ENCODE data around the gene MB. TPM values are rescaled to one million over a fixed set of nuclear protein-coding genes. Genes with fewer than 3 reads are reported as not detected.
A peak's percentile ranks its signal among the peaks of the same experiment; 100 is the strongest.

The MB gene
- total RNA-seq, 3 donors from 2014 or later: 2.1 to 17.2 (median 13.4) TPM

DNA sequence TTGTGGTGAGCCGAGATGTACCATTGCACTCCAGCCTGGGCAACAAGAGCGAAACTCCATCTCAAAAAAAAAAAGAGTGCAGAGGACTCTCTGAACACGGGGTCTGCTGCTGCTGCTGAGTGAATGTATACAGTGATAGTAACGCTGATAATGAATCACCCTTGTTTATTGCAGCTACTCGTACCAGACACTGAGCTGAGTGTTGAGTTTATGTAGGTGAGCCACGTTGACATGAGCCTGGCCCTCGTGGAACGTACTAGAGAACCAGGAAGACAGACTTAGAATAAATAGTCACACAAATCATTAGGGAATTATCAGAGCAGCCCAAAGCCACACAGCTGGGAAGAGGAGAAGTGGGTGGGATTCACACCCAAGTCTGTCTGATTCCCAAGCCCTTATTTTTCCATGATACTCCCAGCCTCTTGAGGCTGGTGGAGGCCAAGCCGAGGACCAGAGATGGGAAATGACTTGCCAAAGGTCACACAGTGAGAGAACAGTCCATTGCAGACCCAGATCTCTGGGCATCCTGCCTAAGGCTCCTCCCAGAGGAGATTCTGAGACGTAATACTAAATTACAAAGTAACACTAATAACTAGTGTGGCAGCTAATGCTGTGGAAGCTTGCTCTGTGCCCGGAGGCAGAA, 34.8 kb downstream of the MB start:
- intact Hi-C loops (cut with DNase I, micrococcal nuclease): loop anchor here in 1 of 2 donors (5.0 kb wide), 1 partner anchor 150 kb away; no protein-coding TSS in a partner anchor
- peaks cover 2% of the 10 kb centered on the region for H3K4me1 ChIP-seq (ENCODE audit: low read depth)
- ATAC-seq (peak; percentile 43), DNase-seq (no peak)
- no peak overlapping the region for H3K4me3 ChIP-seq
- TF ChIP-seq CTCF (IDR thresholded peaks at IDR 0.05): no peak
- H3K9me3 ChIP-seq: no peaks in the 10 kb centered on the region
- no peaks in the 10 kb centered on the region for H3K36me3 ChIP-seq (ENCODE audit: low read depth)

DNA sequence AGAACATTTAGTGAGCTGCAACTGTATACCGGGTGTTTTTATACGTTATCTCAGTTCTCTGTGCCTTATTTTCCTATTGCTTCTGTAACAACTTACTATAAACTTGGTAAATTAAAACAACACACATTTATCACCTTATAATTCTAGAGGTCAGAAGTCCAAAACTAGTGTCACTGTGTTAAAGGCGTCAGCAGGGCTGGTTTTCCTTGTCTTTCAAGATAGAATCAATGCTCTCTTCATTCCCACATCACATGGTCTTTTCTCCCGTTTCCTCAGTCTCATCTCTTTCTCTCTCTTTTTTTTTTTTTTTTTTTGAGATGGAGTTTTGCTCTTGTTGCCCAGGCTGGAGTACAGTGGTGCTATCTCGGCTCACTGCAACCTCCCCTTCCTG, 36.1 kb downstream of the MB start:
- no peak overlapping the region for H3K4me3 ChIP-seq
- DNase-seq (no peak), ATAC-seq (peak; percentile 23)
- no peaks in the 10 kb centered on the region for H3K36me3 ChIP-seq (ENCODE audit: low read depth)
- H3K4me1 ChIP-seq (ENCODE audit: low read depth): peaks cover 2% of the 10 kb centered on the region
- intact Hi-C loops (cut with DNase I, micrococcal nuclease): loop anchor here in 1 of 2 donors (5.0 kb wide), 1 partner anchor 149 kb away; no protein-coding TSS in a partner anchor
- no peaks in the 10 kb centered on the region for H3K9me3 ChIP-seq
- no peak for TF ChIP-seq CTCF (IDR thresholded peaks at IDR 0.05)

DNA sequence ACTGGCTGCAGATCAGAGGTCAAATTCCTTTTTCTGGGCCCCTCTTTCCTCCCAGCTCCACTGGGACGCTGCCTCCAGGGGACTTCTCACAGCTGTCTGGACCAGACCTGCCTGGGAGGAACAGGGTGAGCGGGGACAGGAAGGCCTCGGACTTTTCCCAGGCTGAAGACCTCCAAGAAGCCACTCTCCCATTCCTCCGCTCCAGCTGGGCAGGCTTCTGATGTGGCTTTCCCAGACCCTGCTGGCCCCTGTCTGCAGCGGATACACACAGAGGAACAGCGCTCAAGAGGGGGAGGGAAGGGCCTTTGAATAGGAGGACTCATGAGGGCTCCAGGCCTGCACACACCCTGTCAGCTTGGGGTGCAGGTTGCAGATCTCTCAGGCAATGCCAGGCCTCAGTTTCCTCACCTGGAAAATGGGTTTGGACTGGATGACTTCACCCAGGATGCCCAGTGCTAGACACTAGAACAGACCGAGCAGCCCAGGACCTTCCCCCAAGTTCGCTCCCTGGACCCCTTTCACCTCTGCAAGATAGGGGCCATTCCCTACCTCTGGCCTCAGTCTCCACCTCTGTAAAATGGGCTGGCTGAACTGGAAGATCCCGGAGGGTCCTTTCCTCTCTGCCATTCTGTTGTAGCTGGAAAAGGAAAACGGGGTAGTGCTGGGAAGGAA, 36.6 kb downstream of the MB start:
- H3K9me3 ChIP-seq: no peaks in the 10 kb centered on the region
- DNase-seq: no peak
- H3K4me3 ChIP-seq: no peak overlapping the region
- no peaks in the 10 kb centered on the region for H3K36me3 ChIP-seq (ENCODE audit: low read depth)
- H3K4me1 ChIP-seq (ENCODE audit: low read depth): peaks cover 2% of the 10 kb centered on the region
- ATAC-seq: no peak
- intact Hi-C loops (cut with DNase I, micrococcal nuclease): loop anchor here in 1 of 2 donors (5.0 kb wide), 1 partner anchor 148 kb away; no protein-coding TSS in a partner anchor
- no peak for TF ChIP-seq CTCF (IDR thresholded peaks at IDR 0.05)

DNA sequence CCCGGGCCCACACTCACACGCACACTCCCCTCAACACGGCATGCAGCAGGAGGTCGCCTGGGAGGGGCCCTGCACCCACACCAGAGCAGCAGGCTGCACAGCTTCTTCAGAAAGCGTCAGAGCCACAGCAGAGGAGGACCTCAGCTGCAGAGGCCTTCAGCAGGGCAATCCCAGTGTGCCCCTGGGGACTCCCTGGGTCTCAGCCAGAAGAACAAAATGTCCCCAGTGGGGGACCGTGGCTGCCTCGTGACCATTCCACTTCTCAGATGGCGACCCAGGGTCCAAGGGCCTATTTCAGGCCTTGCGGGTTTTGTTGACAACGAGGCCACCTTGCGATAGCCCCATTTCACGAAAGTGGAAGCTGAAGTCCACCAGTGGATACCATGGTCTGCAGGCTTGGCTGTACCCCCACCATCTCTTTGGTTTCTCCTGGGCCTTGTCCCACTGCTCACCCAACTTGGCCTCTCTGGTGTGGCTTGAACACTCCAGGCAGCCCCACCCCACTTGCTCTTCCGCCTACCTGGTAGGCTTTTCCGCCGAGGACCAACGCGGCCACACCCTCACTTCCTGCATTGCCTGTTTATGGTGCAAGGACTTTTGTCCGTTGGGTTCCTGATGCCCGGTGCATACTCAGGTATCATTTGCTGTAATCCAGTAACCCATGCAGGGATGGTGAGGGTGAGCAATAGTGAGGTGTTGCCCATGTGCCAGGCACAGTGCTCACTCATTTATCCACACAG, 38.1 kb downstream of the MB start:
- Histone ChIP-seq H3K4me1 (ENCODE audit: low read depth) (peaks cover 2% of the 10 kb centered on the region), H3K9me3 (no peaks in the 10 kb centered on the region), H3K36me3 (ENCODE audit: low read depth) (no peaks in the 10 kb centered on the region), H3K4me3 (no peak overlapping the region)
- ATAC-seq: peak; percentile 84
- DNase-seq: peak; percentile 67 to 73 (median 70)
- TF ChIP-seq CTCF (IDR thresholded peaks at IDR 0.05): no peak
- intact Hi-C loops (cut with DNase I, micrococcal nuclease): loop anchor here in 1 of 2 donors (10.0 kb wide), 1 partner anchor 134 kb away; no protein-coding TSS in a partner anchor

- no peaks in the 10 kb centered on the region for H3K36me3 ChIP-seq (ENCODE audit: low read depth)
- ATAC-seq (no peak), DNase-seq (no peak)
- intact Hi-C loops (cut with DNase I, micrococcal nuclease): loop anchor here in 1 of 2 donors (10.0 kb wide), 1 partner anchor 133 kb away; no protein-coding TSS in a partner anchor
- no peak for TF ChIP-seq CTCF (IDR thresholded peaks at IDR 0.05)
- no peak overlapping the region for H3K4me3 ChIP-seq
- peaks cover 2% of the 10 kb centered on the region for H3K4me1 ChIP-seq (ENCODE audit: low read depth)
- no peaks in the 10 kb centered on the region for H3K9me3 ChIP-seq
These were observed 39.1 kb downstream of the MB start for GRCh38 chr22:35577799-35578659.

Data from mucosa of descending colon (tissue), 3 donors.